ENCODE measurements around the gene ENTHD1. TPM values are rescaled to one million over a fixed set of nuclear protein-coding genes. Genes with fewer than 3 reads are reported as not detected.
"Not testable (repeated sequence)": the region's sequence is repeated elsewhere in the genome, so short reads cannot be mapped to it uniquely, and the experiment has no call there.

The ENTHD1 gene
- total RNA-seq, 4 donors from 2014 or later = 0.14 TPM; not detected in 3

GRCh38 chr22:39852799-39853198, 40.8 kb downstream of the ENTHD1 start:
- no peaks in the 10 kb centered on the region for H3K27me3 ChIP-seq
- intact Hi-C loops (cut with DNase I; ENCODE audit: low total_unique reads) = no loop called here

GRCh38 chr22:39851606-39852315, 41.8 kb downstream of the ENTHD1 start:
- no peaks in the 10 kb centered on the region for H3K27me3 ChIP-seq
- no peaks in the 10 kb centered on the region for H3K36me3 ChIP-seq
- H3K27ac ChIP-seq = no peak overlapping the region
- no peak for DNase-seq
- TF ChIP-seq, protein P1, sequence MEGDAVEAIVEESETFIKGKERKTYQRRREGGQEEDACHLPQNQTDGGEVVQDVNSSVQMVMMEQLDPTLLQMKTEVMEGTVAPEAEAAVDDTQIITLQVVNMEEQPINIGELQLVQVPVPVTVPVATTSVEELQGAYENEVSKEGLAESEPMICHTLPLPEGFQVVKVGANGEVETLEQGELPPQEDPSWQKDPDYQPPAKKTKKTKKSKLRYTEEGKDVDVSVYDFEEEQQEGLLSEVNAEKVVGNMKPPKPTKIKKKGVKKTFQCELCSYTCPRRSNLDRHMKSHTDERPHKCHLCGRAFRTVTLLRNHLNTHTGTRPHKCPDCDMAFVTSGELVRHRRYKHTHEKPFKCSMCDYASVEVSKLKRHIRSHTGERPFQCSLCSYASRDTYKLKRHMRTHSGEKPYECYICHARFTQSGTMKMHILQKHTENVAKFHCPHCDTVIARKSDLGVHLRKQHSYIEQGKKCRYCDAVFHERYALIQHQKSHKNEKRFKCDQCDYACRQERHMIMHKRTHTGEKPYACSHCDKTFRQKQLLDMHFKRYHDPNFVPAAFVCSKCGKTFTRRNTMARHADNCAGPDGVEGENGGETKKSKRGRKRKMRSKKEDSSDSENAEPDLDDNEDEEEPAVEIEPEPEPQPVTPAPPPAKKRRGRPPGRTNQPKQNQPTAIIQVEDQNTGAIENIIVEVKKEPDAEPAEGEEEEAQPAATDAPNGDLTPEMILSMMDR (IDR thresholded peaks at IDR 0.05) = no peak
- H3K4me3 ChIP-seq = no peak overlapping the region
- no peaks in the 10 kb centered on the region for H3K9me3 ChIP-seq
- H3K4me1 ChIP-seq = no peaks in the 10 kb centered on the region
- intact Hi-C loops (cut with DNase I; ENCODE audit: low total_unique reads) = no loop called here

More at GRCh38 chr22:39852799-39853198, 40.8 kb downstream of the ENTHD1 start:
- TF ChIP-seq POLR2A (IDR thresholded peaks at IDR 0.05) = no peak
- TF ChIP-seq, protein P1 (IDR thresholded peaks at IDR 0.05) = no peak
- DNase-seq = no peak
- no peaks in the 10 kb centered on the region for H3K36me3 ChIP-seq
- H3K9me3 ChIP-seq = no peaks in the 10 kb centered on the region
- H3K4me3 ChIP-seq = no peak overlapping the region
- H3K4me1 ChIP-seq = no peaks in the 10 kb centered on the region
- H3K27ac ChIP-seq = no peak overlapping the region

GRCh38 chr22:39847477-39847876, 46.1 kb downstream of the ENTHD1 start:
- H3K9me3 ChIP-seq = no peaks in the 10 kb centered on the region
- H3K4me3 ChIP-seq = no peak overlapping the region
- DNase-seq = no peak
- TF ChIP-seq, protein P1 (IDR thresholded peaks at IDR 0.05) = no peak
- no peak for TF ChIP-seq POLR2A (IDR thresholded peaks at IDR 0.05)
- no peaks in the 10 kb centered on the region for H3K4me1 ChIP-seq
- no peaks in the 10 kb centered on the region for H3K27me3 ChIP-seq
- H3K27ac ChIP-seq = no peak overlapping the region
- intact Hi-C loops (cut with DNase I; ENCODE audit: low total_unique reads) = no loop called here
- no peaks in the 10 kb centered on the region for H3K36me3 ChIP-seq

- H3K27ac ChIP-seq; H3K4me1 ChIP-seq; intact Hi-C loops (cut with DNase I; ENCODE audit: low total_unique reads); H3K4me3 ChIP-seq; H3K36me3 ChIP-seq; H3K9me3 ChIP-seq; H3K27me3 ChIP-seq; DNase-seq: not testable (repeated sequence)
Observed at GRCh38 chr22:39846539-39846938, 47.0 kb downstream of the ENTHD1 start.

GRCh38 chr22:39845529-39845928, 48.0 kb downstream of the ENTHD1 start:
- H3K27me3 ChIP-seq = no peaks in the 10 kb centered on the region
- intact Hi-C loops (cut with DNase I; ENCODE audit: low total_unique reads) = no loop called here
- H3K27ac ChIP-seq = no peak overlapping the region
- H3K9me3 ChIP-seq = no peaks in the 10 kb centered on the region
- no peaks in the 10 kb centered on the region for H3K4me1 ChIP-seq
- no peak for DNase-seq
- TF ChIP-seq POLR2A (IDR thresholded peaks at IDR 0.05) = no peak
- TF ChIP-seq, protein P1 (IDR thresholded peaks at IDR 0.05) = no peak
- H3K4me3 ChIP-seq = no peak overlapping the region
- H3K36me3 ChIP-seq = no peaks in the 10 kb centered on the region

Measured in uterus (tissue), 4 donors.